HG03565 (cell line): ENCODE measurements around the gene ATG16L2.

Experiments used
- ATAC-seq: cut with Tn5 transposase; IDR thresholded peaks from one replicate; pipeline ENCODE4 v1.9.1; 2021; ENCODE audit warnings: mild to moderate bottlenecking, moderate library complexity; ENCODE audit not compliant: unreplicated experiment

The ATG16L2 gene, protein sequence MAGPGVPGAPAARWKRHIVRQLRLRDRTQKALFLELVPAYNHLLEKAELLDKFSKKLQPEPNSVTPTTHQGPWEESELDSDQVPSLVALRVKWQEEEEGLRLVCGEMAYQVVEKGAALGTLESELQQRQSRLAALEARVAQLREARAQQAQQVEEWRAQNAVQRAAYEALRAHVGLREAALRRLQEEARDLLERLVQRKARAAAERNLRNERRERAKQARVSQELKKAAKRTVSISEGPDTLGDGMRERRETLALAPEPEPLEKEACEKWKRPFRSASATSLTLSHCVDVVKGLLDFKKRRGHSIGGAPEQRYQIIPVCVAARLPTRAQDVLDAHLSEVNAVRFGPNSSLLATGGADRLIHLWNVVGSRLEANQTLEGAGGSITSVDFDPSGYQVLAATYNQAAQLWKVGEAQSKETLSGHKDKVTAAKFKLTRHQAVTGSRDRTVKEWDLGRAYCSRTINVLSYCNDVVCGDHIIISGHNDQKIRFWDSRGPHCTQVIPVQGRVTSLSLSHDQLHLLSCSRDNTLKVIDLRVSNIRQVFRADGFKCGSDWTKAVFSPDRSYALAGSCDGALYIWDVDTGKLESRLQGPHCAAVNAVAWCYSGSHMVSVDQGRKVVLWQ

DNA sequence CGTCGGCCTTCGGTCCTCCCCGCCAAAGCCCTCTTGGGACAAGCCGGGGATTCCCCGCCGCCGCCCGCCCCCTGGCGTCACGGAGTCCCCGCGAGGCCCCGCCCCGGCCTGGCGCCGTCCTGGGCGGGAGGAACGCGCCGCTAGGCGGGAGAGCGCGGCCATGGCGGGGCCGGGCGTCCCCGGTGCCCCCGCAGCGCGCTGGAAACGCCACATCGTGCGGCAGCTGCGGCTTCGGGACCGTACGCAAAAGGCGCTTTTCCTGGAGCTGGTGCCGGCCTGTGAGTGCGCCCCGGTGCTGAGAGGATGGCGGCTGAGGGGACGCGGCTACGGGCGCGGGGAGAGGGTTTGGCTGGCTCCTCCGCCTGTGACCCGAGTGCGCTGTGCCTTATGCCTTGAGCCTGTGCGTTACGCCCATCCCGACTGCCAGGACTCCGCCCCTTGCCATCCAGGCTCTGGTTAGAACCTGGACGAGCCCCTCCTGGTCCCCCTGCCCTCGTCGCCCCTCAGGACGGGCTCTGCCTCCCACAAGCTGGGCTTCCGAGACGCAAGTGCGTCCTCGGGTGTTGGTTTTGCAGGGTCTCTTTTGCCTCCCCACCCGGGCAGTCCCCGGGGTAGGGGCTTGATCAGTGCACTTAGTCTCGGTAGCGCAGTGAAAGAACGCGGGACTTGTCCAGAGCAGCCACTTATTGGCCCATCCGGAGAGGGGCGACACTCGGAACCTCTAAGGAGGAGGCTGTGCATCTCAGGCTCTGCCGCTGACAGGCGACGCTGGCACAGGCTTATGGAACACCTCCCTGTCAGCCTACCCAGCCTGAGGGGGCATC, at the start of gene ATG16L2:
Gene ATG16L2 (plus strand): TSS at position 126 of the 824 bp plus-strand sequence. CDS start 35 bp downstream, at position 161.
- peak; percentile 40 for ATAC-seq

DNA sequence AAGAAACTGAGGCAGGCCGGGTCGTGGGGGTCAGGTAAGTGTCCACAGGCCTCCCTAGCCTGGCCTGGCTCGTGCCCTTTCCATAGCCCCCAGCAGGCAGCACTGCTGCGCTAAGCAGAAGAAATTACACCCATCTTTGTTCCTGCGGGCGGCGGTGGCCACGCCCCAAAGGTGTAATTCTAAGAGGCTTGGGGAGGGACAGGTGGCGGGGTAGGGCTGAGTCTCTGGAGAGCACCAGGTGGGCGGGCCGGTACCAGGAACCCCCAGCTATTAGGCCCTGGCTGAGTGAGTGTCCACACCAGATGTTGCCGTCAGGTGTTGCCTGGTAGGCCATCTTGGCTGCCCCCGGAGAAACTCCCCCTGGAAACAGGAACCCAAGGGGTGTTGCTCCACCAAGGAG, 49.7 kb upstream of the ATG16L2 start:
- no peak for ATAC-seq

DNA sequence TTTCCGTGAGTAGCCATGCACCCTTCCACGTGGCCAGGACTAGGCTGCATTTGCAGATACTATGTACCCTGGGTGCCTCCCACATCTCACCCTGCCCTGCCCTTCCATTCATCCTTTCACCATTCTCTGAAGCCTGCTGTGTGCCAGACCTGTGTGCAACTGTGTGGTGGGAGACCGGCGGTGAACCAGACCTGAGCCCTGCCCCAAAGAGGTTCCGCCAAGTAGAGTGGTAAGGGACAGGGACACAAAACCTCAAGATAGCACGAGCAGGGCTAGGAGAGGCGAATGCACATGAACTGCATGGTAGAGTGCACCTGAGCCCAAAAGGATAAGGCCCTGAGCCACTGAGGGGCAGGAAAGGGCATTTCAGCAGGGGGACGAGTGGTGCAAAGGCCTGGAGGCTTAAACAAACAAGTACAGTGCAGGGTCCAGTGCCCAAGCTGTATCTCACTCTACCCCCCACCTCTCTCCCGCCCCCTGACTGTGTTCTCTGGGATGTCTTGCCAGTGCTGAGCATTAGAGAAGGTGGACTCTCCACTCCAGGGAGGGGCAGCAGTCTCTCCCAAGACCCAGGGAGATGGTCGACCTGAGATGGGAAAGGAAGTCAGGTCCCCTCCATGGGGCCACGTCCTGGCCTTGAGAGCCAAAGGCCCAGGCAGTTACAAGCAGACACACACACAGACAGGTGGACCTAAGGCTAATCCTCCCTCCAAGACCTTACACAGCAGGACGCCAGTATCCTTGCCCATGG, 47.9 kb upstream of the ATG16L2 start:
- ATAC-seq = no peak

DNA sequence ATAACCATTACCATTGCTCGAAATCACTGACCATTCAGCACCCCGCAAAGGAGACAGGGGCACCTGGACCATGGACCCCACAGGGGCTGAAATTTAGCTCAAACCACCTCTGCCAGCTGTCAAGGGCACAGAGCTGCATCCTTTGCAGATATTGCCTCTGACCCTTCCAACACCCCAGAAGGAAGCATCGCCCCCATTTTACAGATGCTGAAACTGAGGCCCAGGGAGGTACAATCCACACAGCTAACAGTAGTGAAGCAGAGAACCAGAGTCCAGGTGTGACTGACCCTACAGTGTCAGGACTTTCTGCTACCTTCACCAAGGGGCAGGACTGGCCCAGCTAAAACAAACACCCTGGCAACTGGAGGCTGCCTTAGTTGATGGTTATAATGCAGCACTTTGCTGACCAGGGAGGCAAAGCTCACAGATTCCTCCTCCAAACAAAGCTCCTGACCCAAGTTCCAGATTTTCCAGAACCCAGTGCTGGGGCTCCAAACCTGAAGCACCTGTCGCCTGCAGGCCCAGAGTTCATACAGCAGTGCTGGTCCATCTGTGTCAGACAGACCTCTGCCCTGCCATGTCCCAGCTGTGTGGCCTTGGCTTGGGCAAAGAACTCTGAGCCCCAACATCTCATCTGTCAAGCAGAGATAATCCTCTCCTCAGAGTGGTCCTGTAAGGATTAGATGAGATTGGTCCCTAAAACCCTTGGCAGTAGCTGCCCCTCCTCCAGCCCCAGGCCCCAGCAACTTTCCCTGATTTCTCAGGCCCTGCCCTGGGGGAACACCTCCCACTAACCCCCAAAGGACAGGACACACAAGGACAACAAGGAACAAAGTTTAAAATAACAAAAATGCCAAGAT, 46.8 kb upstream of the ATG16L2 start:
- no peak for ATAC-seq

DNA sequence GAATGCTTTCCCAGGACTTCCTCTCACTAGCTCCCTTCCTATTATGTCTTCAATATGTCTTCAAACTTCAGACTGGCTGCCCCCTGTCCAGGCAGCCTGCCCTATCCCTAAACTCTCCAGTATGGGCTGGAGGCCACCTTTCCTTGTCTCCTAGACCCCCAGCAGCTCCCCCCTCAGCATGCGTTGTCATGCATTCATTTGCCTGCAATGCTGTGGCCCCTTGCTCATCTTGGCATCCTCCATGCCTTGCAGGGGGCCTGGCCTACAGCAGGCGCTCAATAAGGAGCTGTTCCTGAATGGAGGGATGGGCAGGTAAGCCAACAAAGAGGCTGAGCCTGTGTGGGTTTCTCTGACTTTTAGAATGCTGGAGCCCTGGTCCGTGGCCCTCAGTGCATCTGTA, 45.6 kb upstream of the ATG16L2 start:
- ATAC-seq = no peak

DNA sequence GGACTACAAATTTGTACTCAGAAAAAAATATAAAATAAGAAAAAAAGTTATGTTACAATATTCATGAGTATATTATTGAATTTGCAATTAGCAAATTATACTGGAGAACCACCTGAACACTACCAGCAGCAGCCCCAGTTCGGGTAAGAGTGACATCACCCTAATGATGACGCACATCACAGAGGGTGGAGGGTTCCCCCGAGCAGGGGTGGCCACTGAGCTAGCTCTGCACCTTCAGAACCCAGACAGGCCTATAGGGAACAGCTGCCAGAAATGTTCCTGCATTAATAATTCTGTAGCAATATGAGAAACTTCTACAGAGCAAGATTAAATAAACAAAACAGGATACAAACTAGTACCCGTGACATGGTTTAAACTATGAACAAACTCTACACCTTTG, 44.5 kb upstream of the ATG16L2 start:
- ATAC-seq = no peak

DNA sequence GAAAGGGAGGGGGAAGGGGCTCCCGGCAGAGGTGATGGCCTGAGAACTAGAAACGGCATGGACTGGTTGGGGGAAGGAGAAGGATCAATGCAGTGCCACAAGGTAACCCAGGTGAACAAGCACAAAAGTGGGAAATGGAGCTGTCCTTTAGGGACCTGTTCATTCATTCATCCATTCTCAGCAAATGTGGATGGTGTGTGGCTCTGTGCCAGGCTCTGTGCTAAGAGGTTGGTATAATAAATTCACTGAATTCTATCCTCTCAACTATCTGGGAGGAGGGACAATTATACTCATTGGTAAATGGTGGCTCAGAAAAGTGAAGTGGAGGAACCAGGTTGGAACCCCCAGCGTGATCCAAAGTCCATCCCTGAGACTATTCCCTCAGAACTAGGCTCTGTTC, 43.4 kb upstream of the ATG16L2 start:
- no peak for ATAC-seq

DNA sequence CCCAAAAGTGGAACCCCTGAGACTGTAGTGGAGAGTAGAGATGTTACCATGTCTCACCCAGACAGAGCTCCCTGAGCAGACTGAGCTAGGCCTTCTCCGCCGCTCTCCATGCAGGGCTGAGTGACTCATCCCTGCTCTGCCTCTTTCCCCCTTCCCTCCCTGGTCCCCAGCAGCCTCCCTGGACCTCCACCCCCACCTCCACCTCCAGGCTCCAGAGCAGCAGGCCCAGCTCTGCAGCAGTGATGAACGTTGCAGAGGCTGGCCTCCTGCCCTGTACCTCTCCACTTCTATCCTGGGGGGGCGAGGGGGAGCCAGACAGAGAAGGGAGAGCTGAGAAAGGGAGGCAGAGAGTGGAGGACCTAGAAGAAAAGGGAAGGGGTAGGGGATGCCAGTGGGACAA, 42.7 kb upstream of the ATG16L2 start:
- no peak for ATAC-seq

DNA sequence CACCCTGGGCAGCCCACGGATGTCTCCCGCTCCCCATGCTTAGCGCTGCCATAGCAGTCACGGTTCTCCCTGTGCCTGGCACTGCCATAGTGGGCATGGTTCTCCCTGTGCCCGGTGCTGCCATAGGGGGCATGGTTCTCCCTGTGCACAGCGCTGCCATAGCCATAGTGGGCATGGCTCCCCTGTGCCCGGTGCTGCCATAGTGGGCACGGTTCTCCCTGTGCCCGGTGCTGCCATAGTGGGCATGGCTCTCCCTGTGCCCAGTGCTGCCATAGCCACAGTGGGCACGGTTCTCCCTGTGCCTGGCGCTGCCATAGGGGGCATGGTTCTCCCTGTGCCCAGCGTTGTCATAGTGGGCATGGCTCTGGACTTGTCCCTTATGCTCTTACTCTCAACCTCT, 42.2 kb upstream of the ATG16L2 start:
- ATAC-seq = no peak

DNA sequence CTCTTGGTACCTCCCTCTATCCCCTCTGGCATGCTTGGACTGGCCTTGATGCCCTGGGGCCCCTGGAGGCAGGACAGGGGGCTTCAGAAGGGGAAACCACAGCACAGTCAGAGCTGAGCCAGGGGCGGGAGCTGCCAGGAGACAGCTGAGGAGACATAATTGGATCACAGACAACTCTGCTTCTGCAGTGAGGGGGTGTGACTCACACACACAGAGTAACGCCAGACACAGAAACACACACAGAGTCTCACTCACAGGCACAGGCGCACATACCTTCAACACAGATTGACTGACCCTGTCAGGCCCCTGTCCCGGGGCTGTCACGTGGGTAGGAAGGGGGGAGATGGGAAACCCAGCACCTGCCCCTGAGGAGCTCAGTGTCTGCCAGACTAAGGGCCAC, 40.9 kb upstream of the ATG16L2 start:
- no peak for ATAC-seq

DNA sequence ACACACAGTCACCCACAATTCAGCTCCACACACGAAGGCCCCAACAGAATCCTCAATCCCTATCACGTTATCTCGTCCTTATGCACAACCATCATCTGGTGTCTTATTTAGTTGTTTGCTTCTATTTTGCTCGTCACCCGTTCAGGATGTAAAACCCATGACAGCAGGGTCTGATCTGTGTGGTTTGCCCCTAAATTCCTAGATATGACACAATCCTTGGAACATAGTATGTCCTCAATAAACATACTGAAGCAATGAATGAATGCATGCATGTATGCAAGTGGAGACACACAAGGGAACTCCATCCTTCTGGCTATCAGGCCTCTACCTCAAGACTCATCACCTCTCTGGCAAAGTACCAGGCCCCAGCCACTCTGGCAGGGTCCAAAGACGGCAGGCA, 40.5 kb upstream of the ATG16L2 start:
- ATAC-seq = no peak

DNA sequence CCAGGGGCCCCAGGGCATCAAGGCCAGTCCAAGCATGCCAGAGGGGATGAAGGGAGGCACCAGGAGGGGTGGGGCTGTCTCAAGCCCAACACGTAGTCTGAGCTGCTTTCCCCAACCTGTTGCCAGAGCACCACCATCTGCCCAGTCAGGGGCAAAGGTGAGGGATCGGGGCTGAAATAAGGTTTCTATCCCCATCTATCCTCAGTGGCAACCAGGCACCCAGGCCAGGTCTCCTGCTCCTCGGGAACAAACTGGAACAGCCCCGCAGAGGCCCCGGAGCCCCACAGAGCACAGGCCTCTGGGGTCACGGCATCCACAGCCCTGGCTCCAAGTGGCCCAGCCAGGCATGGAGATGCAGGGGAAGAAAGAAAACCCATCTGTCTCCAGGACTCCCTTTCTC, 39.7 kb upstream of the ATG16L2 start:
- no peak for ATAC-seq

DNA sequence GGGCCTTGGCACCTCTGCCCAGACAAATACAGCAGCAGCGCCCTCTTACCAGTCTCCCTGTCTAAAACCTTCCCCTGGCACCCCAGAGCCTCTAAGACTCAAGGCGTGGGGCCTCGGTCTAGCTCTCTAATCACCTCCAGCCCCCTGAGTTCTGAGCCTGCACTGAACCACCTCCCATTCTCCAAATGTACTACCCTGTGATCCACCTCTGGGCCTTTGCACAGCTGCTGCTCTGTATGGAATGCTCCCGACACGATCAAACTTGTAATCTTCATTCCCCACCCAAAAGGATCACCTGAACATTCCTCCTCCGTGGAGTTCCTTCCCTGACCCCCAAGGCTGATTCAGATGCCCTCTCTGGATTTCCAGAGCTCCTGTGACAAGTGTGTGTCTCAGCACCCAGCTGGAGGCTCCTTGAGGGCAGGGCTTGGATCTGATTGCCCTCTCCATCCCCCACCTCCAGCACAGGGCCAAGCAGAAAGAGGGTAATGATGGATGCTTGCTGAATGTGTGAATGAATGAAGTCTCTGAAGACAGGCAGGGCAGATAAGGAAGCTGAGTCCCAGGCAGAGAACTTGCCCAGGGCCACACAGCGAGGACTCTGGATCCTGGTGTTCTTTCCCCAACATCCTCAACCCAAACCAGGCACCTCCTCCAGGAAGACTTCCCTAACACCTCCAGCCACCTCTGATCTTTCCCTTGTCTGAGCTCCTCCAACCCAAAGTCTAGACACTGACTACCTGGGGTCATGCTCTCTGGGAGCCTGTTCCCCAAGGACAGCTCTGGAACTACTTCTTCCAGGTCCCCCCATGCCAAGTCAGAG, 38.7 kb upstream of the ATG16L2 start:
- no peak for ATAC-seq

DNA sequence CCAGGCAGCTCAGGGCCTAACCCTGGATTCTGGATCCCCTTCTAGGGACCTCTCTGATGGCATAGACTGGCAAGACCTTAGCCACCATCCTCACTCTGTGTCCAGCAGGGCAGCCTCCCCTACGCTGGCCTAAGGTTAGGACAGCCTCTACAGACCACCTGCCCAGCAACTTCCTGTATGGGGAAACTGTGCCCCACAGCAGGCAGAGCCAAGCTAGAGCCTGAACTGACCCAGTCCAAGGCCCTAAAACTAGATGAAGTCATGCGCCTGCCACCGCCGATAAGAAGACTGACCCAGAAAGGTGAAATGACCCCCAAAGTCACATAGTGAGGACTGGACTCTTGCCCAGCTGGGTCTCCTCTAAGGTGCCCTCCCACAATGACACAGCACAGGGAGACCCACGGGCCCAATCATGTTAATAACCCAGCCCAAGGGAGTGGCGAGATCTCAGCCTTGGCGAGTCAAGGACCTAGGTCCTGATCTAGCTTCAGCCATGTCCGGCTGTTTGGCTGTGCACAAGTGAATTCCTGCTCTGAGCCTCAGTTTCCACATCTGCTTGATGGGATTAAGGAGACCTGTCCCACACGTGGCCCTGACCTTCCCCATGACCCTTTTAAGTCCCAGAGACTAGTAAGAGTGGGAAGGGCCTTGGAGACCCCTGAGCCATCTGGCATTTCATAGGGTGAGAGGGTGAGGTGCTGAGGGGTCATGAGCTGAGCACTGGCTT, 37.9 kb upstream of the ATG16L2 start:
- ATAC-seq = no peak

DNA sequence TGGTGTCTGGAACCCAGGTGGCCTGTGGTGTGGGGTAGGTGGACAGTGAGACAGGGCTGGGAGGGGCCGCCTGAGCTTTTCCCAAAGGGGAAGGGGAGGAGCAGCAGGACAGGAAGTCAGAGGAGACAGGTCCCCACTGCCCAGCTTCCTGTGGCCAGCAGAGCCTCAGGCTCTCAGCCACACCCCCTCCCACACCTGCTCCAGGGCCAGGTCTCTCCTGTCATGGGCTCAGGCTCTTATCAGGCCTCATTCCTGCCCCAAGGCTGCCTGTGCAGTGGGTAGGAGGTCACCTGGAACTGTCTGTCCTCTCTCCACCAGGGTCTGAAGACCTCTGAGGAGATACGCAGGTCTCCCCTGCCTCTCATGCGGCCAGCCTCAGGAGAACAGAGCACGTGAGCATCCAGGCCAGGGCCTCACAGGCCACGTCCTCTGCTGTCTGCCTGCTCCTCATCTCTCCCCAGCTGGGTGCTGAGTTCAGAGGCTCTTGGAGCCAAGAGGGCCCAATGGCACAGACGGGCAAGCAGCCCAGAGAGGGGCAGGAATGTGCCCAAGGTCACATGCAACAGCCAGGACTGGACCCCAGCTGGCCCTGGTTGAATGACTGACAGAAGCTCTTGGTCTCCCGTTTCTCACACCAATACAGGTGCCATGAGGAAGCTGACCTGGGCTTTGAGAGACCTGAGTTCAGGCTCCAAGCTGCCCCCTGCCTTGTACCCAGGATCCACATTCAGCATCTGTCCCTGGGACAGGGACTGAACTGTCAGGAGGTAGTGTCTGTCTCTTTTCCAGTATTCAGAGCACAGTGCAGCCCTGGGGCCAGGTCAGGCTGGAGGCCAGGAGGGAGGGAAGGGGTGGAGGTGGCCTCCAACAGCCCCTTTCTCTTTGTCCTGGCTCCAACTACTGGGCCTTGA, 37.1 kb upstream of the ATG16L2 start:
- no peak for ATAC-seq

DNA sequence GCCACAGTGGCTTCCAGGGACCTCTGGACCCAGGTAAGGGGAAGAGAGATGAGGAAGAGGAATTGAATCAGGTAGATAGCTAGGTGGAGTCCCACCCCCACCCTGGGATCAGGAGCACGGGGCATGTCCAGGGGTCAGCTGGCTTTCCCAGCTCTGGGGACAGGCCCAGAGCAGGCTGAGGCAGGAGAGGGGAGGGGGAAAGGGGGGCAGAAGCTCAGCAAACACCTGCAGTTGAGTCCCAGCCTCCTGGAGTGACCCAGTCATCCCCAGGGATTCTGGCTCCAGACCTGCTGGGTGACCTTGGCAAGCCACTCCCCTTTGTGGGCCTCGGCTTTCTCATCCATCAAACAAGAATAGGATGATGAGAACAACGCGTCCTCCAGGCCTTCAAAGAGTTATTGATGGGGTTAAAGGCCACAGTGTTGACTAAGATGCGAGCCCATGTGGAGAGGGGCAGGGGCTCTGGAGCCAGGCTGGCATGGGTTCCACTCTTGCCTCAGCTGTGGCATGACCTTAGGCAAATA, 36.4 kb upstream of the ATG16L2 start:
- ATAC-seq = no peak
